ENCODE data around the gene ACER3.

ACER3 gene

GRCh38 chr11:77064648-77065217, 204.0 kb downstream of the ACER3 start:
- H3K27ac ChIP-seq = no peak overlapping the region
- H3K4me2 ChIP-seq (ENCODE audit: low read length) = no peak overlapping the region
- H3K9ac ChIP-seq = no peak overlapping the region
- no peaks in the 10 kb centered on the region for H3K27me3 ChIP-seq (ENCODE audit: control insufficient read depth, insufficient read depth, low read length)
- no peak overlapping the region for H3K4me3 ChIP-seq (ENCODE audit: low read depth, low read length)
- TF ChIP-seq CTCF (IDR thresholded peaks at IDR 0.05) = no peak
- H2AFZ ChIP-seq = no peak overlapping the region
- no peaks in the 10 kb centered on the region for H3K9me3 ChIP-seq (ENCODE audit: control insufficient read depth, low read length)
- H3K4me1 ChIP-seq = no peaks in the 10 kb centered on the region
- H3K36me3 ChIP-seq (ENCODE audit: control insufficient read depth, insufficient read depth, low read length) = no peaks in the 10 kb centered on the region
- H3K79me2 ChIP-seq = no peaks in the 10 kb centered on the region

- no peaks in the 10 kb centered on the region for H3K9me3 ChIP-seq (ENCODE audit: control insufficient read depth, low read length)
- no peak overlapping the region for H3K4me3 ChIP-seq (ENCODE audit: low read depth, low read length)
- no peaks in the 10 kb centered on the region for H3K4me1 ChIP-seq
- H3K36me3 ChIP-seq (ENCODE audit: control insufficient read depth, insufficient read depth, low read length) = no peaks in the 10 kb centered on the region
- no peaks in the 10 kb centered on the region for H3K27me3 ChIP-seq (ENCODE audit: control insufficient read depth, insufficient read depth, low read length)
- peak overlapping the region; percentile 88 for H3K4me2 ChIP-seq (ENCODE audit: low read length)
- peak overlapping the region; percentile 97 for H2AFZ ChIP-seq
- TF ChIP-seq CTCF (IDR thresholded peaks at IDR 0.05) = no peak
- H3K79me2 ChIP-seq = no peaks in the 10 kb centered on the region
- peak overlapping the region; percentile 56 for H3K27ac ChIP-seq
- no peak overlapping the region for H3K9ac ChIP-seq
Observed at GRCh38 chr11:77065878-77066228, 205.1 kb downstream of the ACER3 start.

GRCh38 chr11:77066229-77067042, 205.7 kb downstream of the ACER3 start, which contains the start of gene CAPN5:
Gene CAPN5, plus strand, starts transcription at chr11:77066971. Its CDS starts 17,916 bp downstream, at chr11:77084887.
- Histone ChIP-seq H3K4me2 (ENCODE audit: low read length) (peak within 1 kb of the TSS; percentile 88), H3K4me3 (ENCODE audit: low read depth, low read length) (peak within 1 kb of the TSS; percentile 65), H2AFZ (peak within 1 kb of the TSS; percentile 97), H3K27me3 (ENCODE audit: control insufficient read depth, insufficient read depth, low read length) (no peaks in the 10 kb centered on the region), H3K27ac (peak within 1 kb of the TSS; percentile 56), H3K4me1 (no peaks in the 10 kb centered on the region), H3K9me3 (ENCODE audit: control insufficient read depth, low read length) (no peaks in the 10 kb centered on the region), H3K79me2 (no peaks in the 10 kb centered on the region), H3K36me3 (ENCODE audit: control insufficient read depth, insufficient read depth, low read length) (no peaks in the 10 kb centered on the region), H3K9ac (peak within 1 kb of the TSS; percentile 19)
- no peak for TF ChIP-seq CTCF (IDR thresholded peaks at IDR 0.05)

GRCh38 chr11:77067861-77068443, 207.2 kb downstream of the ACER3 start:
- no peaks in the 10 kb centered on the region for H3K36me3 ChIP-seq (ENCODE audit: control insufficient read depth, insufficient read depth, low read length)
- H3K27ac ChIP-seq = no peak overlapping the region
- no peak overlapping the region for H3K4me3 ChIP-seq (ENCODE audit: low read depth, low read length)
- no peaks in the 10 kb centered on the region for H3K4me1 ChIP-seq
- no peak overlapping the region for H3K9ac ChIP-seq
- no peaks in the 10 kb centered on the region for H3K79me2 ChIP-seq
- TF ChIP-seq CTCF (IDR thresholded peaks at IDR 0.05) = no peak
- H3K4me2 ChIP-seq (ENCODE audit: low read length) = no peak overlapping the region
- no peaks in the 10 kb centered on the region for H3K27me3 ChIP-seq (ENCODE audit: control insufficient read depth, insufficient read depth, low read length)
- no peak overlapping the region for H2AFZ ChIP-seq
- H3K9me3 ChIP-seq (ENCODE audit: control insufficient read depth, low read length) = no peaks in the 10 kb centered on the region
